Osteocyte (in vitro differentiated cells): ENCODE data around the gene ZNF516. TPM values are rescaled to one million over a fixed set of nuclear protein-coding genes. Genes with fewer than 3 reads are reported as not detected.
A peak's percentile ranks its signal among the peaks of the same experiment; 100 is the strongest.

ENCODE experiments used
- DNase-seq: peaks from one replicate; pipeline ENCODE4 v3.0.0; 2021; ENCODE audit warnings: mixed read lengths; ENCODE audit not compliant: unreplicated experiment; ENCODE audit errors: extremely low spot score
- H3K27ac Mint-ChIP-seq: one replicate; pipeline ENCODE4 v1.8.0; 2021; ENCODE audit warnings: mild to moderate bottlenecking, mixed read lengths; ENCODE audit not compliant: unreplicated experiment
- H3K27me3 Mint-ChIP-seq: one replicate; pipeline ENCODE4 v1.8.0; 2021; ENCODE audit warnings: mixed read lengths; ENCODE audit not compliant: unreplicated experiment
- H3K36me3 Mint-ChIP-seq: one replicate; pipeline ENCODE4 v1.8.0; 2021; ENCODE audit warnings: mixed read lengths; ENCODE audit not compliant: unreplicated experiment
- H3K4me1 Mint-ChIP-seq: one replicate; pipeline ENCODE4 v1.8.0; 2021; ENCODE audit warnings: mixed read lengths; ENCODE audit not compliant: unreplicated experiment
- H3K4me3 Mint-ChIP-seq: one replicate; pipeline ENCODE4 v1.8.0; 2021; ENCODE audit warnings: mild to moderate bottlenecking, moderate library complexity, mixed read lengths; ENCODE audit not compliant: unreplicated experiment
- H3K9me3 Mint-ChIP-seq: one replicate; pipeline ENCODE4 v1.8.0; 2021; ENCODE audit warnings: mixed read lengths; ENCODE audit not compliant: unreplicated experiment
- CTCF ChIP-seq: fragments of 200-600 bp; sonication (generic); IDR thresholded peaks from 2 replicates; pipeline ENCODE4 v1.5.0; 2021; ENCODE audit warnings: antibody characterized with exemption, mild to moderate bottlenecking, moderate library complexity
- total RNA-seq: library from RNA; stranded (reverse); gene quantifications from 2 replicates; pipeline ENCODE4 v1.2.1, GENCODE V29; 2021

Gene ZNF516
- total RNA-seq, 1 donor from 2014 or later, result 36.3 TPM

- no peaks in the 10 kb centered on the region for H3K27me3 Mint-ChIP-seq
- H3K27ac Mint-ChIP-seq, result no peak overlapping the region
- no peak overlapping the region for H3K4me3 Mint-ChIP-seq
- no peaks in the 10 kb centered on the region for H3K36me3 Mint-ChIP-seq
- H3K4me1 Mint-ChIP-seq, result peaks cover 56% of the 10 kb centered on the region
- no peak for TF ChIP-seq CTCF
- DNase-seq, result no peak
- H3K9me3 Mint-ChIP-seq, result no peaks in the 10 kb centered on the region
These were observed 41.1 kb downstream of the ZNF516 start for GRCh38 chr18:76453932-76454331.

DNA sequence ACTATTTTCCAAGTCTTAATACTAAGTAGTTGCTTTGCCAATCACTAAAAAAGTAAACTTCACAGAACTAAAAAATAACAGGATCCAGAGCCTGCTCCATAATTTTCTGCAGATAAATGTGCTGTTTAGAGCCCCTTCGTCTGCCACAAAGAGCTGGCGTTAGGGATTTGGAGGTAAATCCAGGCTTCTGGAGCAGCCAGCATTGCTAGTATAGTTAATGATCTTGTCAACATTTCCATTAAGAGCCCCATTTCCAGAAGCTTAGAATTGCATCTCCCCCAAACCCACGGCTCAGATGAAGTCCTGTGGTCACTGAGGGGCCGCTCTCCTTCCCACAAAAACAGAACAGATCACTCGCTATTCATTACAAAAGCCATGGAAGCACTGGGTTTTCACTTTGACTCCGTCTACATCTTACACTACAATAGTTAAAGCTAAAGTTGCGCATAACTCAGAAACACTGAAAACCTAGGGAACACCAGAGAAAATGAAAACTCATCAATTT lies 41.9 kb downstream of the ZNF516 start:
- Mint-ChIP-seq H3K27me3 (no peaks in the 10 kb centered on the region), H3K4me1 (peaks cover 58% of the 10 kb centered on the region), H3K27ac (peak overlapping the region; percentile 0), H3K9me3 (no peaks in the 10 kb centered on the region), H3K36me3 (no peaks in the 10 kb centered on the region), H3K4me3 (no peak overlapping the region)
- TF ChIP-seq CTCF, result no peak
- DNase-seq, result no peak

- H3K9me3 Mint-ChIP-seq, result no peaks in the 10 kb centered on the region
- no peak for DNase-seq
- H3K27me3 Mint-ChIP-seq, result no peaks in the 10 kb centered on the region
- H3K27ac Mint-ChIP-seq, result peak overlapping the region; percentile 97
- H3K4me3 Mint-ChIP-seq, result peak overlapping the region; percentile 81
- no peak for TF ChIP-seq CTCF
- H3K4me1 Mint-ChIP-seq, result peaks cover 54% of the 10 kb centered on the region
- no peaks in the 10 kb centered on the region for H3K36me3 Mint-ChIP-seq
These were observed 42.7 kb downstream of the ZNF516 start for GRCh38 chr18:76452357-76452756.

GRCh38 chr18:76451396-76452331 lies 43.4 kb downstream of the ZNF516 start:
- no peak for TF ChIP-seq CTCF
- no peaks in the 10 kb centered on the region for H3K9me3 Mint-ChIP-seq
- H3K27ac Mint-ChIP-seq, result peak overlapping the region; percentile 97
- no peak for DNase-seq
- H3K4me1 Mint-ChIP-seq, result peaks cover 52% of the 10 kb centered on the region
- H3K27me3 Mint-ChIP-seq, result no peaks in the 10 kb centered on the region
- no peaks in the 10 kb centered on the region for H3K36me3 Mint-ChIP-seq
- peak overlapping the region; percentile 81 for H3K4me3 Mint-ChIP-seq
